Kidney (tissue), 14 donors: ENCODE data around the gene SH3GL2. TPM values are rescaled to one million over a fixed set of nuclear protein-coding genes. Genes with fewer than 3 reads are reported as not detected.

Source experiments
- DNase-seq, 5 donors: peaks; one replicate each; pipeline ENCODE4 v3.0.0-alpha.2; 2013 to 2020
- FAIRE-seq: peaks from 2 replicates; lab custom pipeline; 2012; peaks lifted over from hg19 to GRCh38; lab: Jason Lieb, UNC
- H3K27ac ChIP-seq, 2 donors: one replicate each; pipeline ENCODE4 v1.7.0; 2013; ENCODE audit warnings: low read depth in 2 of 2, low read length in 2 of 2, inconsistent platforms in 1 of 2
- H3K27me3 ChIP-seq: one replicate; pipeline ENCODE4 v1.7.1; 2013; ENCODE audit warnings: low read length, inconsistent platforms; ENCODE audit not compliant: control insufficient read depth, insufficient read depth
- H3K36me3 ChIP-seq, 3 donors: one replicate each; pipeline versions ENCODE4 v1.7.0 to v1.7.1; 2013; ENCODE audit warnings: low read length in 3 of 3, control low read depth in 1 of 3, inconsistent platforms in 1 of 3; ENCODE audit not compliant: insufficient read depth in 3 of 3, control insufficient read depth in 2 of 3
- H3K4me1 ChIP-seq, 3 donors: one replicate each; pipeline versions ENCODE4 v1.7.0 to v1.7.1; 2013; ENCODE audit warnings: low read length in 3 of 3, inconsistent platforms in 1 of 3, low read depth in 1 of 3; ENCODE audit not compliant: control insufficient read depth in 2 of 3, insufficient read depth in 2 of 3
- H3K4me3 ChIP-seq, 3 donors: one replicate each; pipeline versions ENCODE4 v1.7.0 to v1.8.1; 2013; ENCODE audit warnings: low read length in 3 of 3, control low read depth in 1 of 3, inconsistent platforms in 1 of 3
- H3K9ac ChIP-seq, 3 donors: one replicate each; pipeline versions ENCODE4 v1.7.0 to v1.7.1; 2013; ENCODE audit warnings: low read length in 3 of 3, control low read depth in 1 of 3, inconsistent platforms in 1 of 3
- H3K9me3 ChIP-seq, 3 donors: one replicate each; pipeline versions ENCODE4 v1.7.0 to v1.7.1; 2013; ENCODE audit warnings: low read length in 3 of 3, control low read depth in 1 of 3, inconsistent platforms in 1 of 3; ENCODE audit not compliant: control insufficient read depth in 2 of 3, insufficient read depth in 1 of 3
- intact Hi-C: fragments of 100-400 bp; cut with DNase I; formaldehyde crosslinking; loops from one replicate; pipeline ENCODE4 v1.11.1; 2022
- polyA plus RNA-seq: library from polyadenylated mRNA; stranded (reverse); fragments of 350-450 nt; fragmentation: Illumina TruSeq; extraction: RNeasy Lipid Tissue Mini Kit (QIAGEN cat#74804); gene quantifications from one replicate; pipeline ENCODE4 v1.2.3, GENCODE V29; 2014; ENCODE audit warnings: low read depth, low replicate concordance; ENCODE audit not compliant: insufficient read depth
- total RNA-seq: library from RNA; stranded (reverse); fragmentation: NEBNext Ultra II Directional; extraction: Animal tissue kit (Norgen Biotek cat#: 25700); gene quantifications from one replicate; pipeline ENCODE4 v1.2.1, GENCODE V29; 2021
- TF ChIP-seq, protein P1 (sequence below): IDR thresholded peaks from 3 replicates; pipeline ENCODE4 v1.5.1; 2012; ENCODE audit warnings: mild to moderate bottlenecking, moderate library complexity, borderline replicate concordance; ENCODE audit not compliant: insufficient read depth; ENCODE audit errors: extremely low read depth
- donor health status: control.
- donor health status: control.
- donor health status: control.
- donor health status: control.
- donor health status: control.
- donor health status: DM: yes; HTN: yes; CAD: no.
- donor health status: Normal renal cell carcinoma (clear cell type).

The SH3GL2 gene
- total and polyA plus RNA-seq, 2 donors from 2014 or later: 3.1 to 20.0 TPM

DNA sequence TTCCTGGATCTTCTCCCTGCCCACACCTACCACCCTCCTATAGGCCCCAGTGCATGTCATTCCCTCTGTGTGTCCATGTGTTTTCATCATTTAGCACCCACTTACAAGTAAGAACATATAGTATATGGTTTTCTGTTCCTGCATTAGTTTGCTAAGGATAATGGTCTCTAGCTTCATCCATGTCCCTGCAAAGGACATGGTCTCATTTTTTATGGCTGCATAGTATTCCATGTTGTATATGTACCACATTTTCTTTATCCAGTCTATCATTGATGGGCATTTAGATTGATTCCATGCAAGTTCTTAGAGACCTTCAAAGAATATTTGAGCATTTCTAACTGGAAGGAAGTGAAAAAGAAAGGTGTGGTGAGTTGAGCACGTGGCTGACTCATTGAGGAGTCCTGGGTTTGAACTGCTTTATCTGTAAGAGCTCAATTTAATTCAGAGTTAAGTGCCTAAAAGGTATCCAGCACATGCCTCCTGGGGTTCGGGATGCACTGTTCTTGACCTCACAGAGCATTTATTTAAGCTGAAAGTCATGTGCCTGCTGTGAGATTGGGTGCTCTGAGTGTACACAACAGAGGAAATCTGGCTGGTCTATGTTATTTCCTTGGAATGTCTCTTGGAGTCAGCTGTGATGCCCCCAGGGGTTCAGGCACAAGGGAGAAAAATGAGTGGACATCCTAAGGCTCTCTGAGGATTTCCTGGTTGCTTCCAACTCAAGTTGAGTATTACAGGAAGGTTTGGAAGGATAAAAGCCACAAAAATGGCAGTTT is 56.4 kb downstream of the SH3GL2 start:
- Histone ChIP-seq H3K9ac (no peak overlapping the region), H3K9me3 (no peaks in the 10 kb centered on the region), H3K4me1 (no peaks in the 10 kb centered on the region), H3K27me3 (no peaks in the 10 kb centered on the region), H3K4me3 (no peak overlapping the region), H3K36me3 (no peaks in the 10 kb centered on the region), H3K27ac (no peak overlapping the region)
- no peak for FAIRE-seq
- intact Hi-C loops: no loop called here
- DNase-seq: no peak
- TF ChIP-seq, protein P1, sequence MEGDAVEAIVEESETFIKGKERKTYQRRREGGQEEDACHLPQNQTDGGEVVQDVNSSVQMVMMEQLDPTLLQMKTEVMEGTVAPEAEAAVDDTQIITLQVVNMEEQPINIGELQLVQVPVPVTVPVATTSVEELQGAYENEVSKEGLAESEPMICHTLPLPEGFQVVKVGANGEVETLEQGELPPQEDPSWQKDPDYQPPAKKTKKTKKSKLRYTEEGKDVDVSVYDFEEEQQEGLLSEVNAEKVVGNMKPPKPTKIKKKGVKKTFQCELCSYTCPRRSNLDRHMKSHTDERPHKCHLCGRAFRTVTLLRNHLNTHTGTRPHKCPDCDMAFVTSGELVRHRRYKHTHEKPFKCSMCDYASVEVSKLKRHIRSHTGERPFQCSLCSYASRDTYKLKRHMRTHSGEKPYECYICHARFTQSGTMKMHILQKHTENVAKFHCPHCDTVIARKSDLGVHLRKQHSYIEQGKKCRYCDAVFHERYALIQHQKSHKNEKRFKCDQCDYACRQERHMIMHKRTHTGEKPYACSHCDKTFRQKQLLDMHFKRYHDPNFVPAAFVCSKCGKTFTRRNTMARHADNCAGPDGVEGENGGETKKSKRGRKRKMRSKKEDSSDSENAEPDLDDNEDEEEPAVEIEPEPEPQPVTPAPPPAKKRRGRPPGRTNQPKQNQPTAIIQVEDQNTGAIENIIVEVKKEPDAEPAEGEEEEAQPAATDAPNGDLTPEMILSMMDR: no peak

DNA sequence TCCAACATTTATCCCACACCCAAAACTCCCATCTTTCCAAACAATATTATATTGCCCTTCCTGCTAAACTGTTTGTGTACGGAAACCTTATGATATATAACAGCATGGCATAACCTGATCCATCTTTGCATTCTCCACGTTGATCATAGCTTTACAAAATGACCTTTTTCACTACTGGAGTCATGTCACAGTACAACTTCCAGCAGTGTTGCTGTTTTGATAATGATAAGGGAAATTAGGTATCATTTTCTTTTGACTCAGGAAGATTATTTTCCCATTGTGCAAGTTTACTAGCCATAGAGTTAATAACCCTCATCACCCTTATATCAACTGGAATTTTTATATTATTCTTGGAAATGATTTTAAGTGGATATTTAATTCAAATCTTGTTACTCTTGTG is 57.5 kb downstream of the SH3GL2 start:
- TF ChIP-seq, protein P1: no peak
- DNase-seq (no peak), FAIRE-seq (no peak)
- intact Hi-C loops: no loop called here
- Histone ChIP-seq H3K9me3 (no peaks in the 10 kb centered on the region), H3K27ac (no peak overlapping the region), H3K9ac (no peak overlapping the region), H3K4me3 (no peak overlapping the region), H3K36me3 (no peaks in the 10 kb centered on the region), H3K4me1 (no peaks in the 10 kb centered on the region), H3K27me3 (no peaks in the 10 kb centered on the region)

- no peak overlapping the region for H3K27ac ChIP-seq
- no peaks in the 10 kb centered on the region for H3K9me3 ChIP-seq
- TF ChIP-seq, protein P1: no peak
- H3K4me1 ChIP-seq: no peaks in the 10 kb centered on the region
- FAIRE-seq (no peak), DNase-seq (no peak)
- H3K27me3 ChIP-seq: no peaks in the 10 kb centered on the region
- H3K9ac ChIP-seq: no peak overlapping the region
- H3K4me3 ChIP-seq: no peak overlapping the region
- intact Hi-C loops: no loop called here
- H3K36me3 ChIP-seq: no peaks in the 10 kb centered on the region
Measured at GRCh38 chr9:17636821-17637220, 58.0 kb downstream of the SH3GL2 start.
